Body of pancreas (tissue), 4 donors: ENCODE data around the gene ENPP1.

ENCODE experiments used
- CTCF ChIP-seq, 7 experiments: fragments of 450-650 bp in 4 of 7; fragments of 200-600 bp in 3 of 7; sonication (generic) in 3 of 7; IDR thresholded peaks; one replicate each; pipeline ENCODE4 v1.5.1; 2016 to 2019; ENCODE audit warnings: antibody characterized with exemption in 7 of 7
- POLR2A ChIP-seq, 3 donors: fragments of 450-650 bp; IDR thresholded peaks; one replicate each; pipeline ENCODE4 v1.6.1; 2016; ENCODE audit warnings: antibody characterized with exemption in 3 of 3, mild to moderate bottlenecking in 2 of 3

- TF ChIP-seq CTCF (IDR thresholded peaks at IDR 0.05), result no peak
- no peak for TF ChIP-seq POLR2A (IDR thresholded peaks at IDR 0.05)
These were observed 77.4 kb downstream of the ENPP1 start for GRCh38 chr6:131885237-131885636.
